HG02884 (cell line): Measurements from ENCODE around the gene ALDH2.
"Not testable (repeated sequence)": the region's sequence is repeated elsewhere in the genome, so short reads cannot be mapped to it uniquely, and the experiment has no call there.

Experiments used
- ATAC-seq: cut with Tn5 transposase; IDR thresholded peaks from one replicate; pipeline ENCODE4 v1.9.1; 2021; ENCODE audit warnings: mild to moderate bottlenecking, moderate library complexity; ENCODE audit not compliant: unreplicated experiment

Gene ALDH2

DNA sequence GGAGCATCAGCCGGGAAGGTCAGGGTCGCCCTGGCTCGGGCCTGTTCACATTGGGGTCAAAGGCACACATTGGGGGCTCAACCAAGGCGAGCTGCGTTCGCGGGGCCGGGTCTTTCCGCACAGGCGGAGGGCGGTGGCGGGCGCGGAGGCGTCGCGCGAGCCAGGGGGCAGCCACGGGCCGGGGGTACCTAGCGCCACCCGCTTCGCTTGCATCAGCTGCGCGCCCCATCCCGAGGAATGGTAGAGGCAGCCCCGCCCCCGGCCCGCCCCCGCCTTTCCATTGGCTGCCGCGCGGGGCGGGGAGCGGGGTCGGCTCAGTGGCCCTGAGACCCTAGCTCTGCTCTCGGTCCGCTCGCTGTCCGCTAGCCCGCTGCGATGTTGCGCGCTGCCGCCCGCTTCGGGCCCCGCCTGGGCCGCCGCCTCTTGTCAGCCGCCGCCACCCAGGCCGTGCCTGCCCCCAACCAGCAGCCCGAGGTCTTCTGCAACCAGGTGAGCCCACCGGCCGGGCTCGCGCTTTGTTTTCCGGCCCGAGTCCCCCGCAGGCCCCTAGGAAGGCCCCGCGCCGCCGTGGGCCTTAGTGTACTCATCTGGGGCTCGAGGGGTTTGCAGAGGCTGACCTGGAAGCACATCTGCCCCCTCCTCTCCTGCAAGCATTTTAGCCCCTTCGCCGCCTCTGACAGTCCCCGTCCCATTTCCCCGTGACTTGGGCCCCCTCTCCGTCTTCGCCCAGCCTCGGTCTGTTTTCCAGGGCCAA lies at the start of gene ALDH2:
Gene ALDH2 (plus strand): TSS at position 326 of the 754 bp plus-strand sequence. CDS start 50 bp downstream, at position 376.
- no peak for ATAC-seq

DNA sequence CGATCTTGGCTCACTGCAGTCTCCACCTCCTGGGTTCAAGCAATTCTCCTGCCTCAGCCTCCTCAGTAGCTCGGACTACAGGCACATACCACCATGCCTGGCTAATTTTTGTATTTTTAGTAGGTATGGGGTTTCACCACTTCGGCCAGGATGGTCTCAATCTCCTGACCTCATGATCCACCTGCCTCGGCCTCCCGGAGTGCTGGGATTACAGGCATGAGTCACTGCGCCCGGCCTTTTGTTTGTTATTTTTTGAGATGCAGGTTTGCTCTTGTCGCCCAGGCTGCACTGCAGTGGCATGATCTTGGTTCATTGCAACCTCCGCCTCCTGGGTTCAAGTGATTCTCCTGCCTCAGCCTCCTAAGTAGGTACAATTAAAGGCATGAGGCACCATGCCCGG lies 47.4 kb upstream of the ALDH2 start:
- not testable (repeated sequence) for ATAC-seq

DNA sequence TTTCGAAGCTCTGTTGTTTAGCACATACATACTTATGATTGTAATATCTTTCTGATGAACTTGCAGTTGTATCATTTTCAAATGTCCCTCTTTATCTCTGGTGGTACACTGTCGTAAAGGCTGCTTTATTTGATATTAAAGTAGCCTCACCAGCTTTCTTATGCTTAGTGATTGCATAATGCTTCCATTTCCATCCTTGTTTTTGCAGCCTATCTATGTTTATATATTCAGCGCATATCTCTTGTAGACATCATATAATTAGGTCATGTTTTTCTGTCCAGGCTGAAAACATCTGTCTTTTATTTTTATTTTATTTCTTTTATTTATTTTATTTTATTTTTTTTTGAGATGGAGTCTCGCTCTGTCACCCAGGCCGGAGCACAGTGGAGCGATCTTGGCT lies 46.3 kb upstream of the ALDH2 start:
- no peak for ATAC-seq

DNA sequence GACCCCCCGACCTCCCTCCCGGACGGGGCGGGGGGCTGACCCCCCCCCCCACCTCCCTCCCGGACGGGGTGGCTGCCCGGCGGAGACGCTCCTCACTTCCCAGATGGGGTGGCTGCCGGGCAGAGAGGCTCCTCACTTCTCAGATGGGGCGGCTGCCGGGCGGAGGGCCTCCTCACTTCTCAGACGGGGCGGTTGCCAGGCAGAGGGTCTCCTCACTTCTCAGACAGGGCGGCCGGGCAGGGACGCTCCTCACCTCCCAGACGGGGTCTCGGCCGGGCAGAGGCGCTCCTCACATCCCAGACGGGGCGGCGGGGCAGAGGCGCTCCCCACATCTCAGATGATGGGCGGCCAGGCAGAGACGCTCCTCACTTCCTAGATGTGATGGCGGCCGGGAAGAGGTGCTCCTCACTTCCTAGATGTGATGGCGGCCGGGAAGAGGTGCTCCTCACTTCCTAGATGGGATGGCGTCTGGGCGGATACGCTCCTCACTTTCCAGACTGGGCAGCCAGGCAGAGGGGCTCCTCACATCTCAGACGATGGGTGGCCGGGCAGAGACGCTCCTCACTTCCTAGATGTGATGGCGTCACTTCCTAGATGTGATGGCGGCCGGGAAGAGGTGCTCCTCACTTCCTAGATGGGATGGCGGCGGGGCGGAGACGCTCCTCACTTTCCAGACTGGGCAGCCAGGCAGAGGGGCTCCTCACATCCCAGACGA lies 42.9 kb upstream of the ALDH2 start:
- not testable (repeated sequence) for ATAC-seq

DNA sequence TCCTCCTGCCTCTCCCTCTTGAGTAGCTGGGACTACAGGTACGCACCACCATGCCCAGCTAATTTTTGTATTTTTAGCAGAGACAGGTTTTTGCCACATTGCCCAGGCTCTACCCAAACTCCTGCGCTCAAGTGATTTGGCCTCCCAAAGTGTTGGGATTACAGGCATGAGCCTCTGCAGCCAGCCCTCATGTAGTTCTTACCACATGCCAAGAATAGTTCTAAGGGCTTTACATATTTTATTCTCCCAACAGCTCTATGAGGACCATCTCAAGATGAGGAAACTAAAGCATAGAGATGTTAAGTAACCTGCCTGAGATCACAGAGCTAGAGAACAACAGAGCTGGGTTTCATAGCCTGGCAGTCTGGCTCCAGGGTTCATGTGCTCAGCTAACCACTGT lies 37.9 kb upstream of the ALDH2 start:
- ATAC-seq, result no peak

DNA sequence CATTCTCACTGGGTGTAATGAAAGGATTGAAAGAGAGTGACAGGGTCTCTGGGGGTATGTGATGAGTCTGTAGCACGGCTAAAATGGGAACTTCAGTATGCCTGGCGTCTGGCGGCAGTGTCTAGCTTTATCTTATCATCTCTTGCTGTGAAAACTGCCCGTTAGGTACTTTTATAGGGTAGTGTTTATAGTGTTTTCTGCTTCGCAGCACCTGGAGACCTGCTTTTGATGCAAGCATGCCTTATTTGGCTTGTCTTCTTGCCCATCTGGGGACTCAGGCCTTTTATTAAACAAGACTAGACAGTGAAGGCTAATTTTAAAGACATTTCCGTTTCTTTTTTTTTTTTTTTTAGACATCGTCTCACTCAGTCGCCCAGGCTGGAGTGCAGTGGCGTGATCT lies 36.3 kb upstream of the ALDH2 start:
- no peak for ATAC-seq

DNA sequence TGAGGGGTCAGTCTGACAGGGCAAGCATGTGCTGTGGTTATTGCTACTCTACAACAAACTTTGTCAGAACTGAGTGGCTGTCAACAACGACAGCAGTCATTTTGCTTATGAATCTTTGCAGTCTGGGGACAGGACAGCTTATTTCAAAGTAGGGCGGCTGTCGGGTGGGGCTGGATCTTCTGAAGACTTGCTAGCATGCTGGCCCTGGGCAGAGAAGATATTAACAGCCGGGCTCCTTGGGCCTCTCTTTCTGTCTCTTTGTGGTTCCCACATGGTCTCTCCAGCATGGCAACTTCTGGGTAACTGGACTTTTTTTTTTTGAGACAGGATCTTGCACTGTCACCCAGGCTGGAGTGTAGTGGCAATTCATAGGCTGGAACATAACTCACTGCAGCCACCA lies 33.9 kb upstream of the ALDH2 start:
- ATAC-seq, result no peak

DNA sequence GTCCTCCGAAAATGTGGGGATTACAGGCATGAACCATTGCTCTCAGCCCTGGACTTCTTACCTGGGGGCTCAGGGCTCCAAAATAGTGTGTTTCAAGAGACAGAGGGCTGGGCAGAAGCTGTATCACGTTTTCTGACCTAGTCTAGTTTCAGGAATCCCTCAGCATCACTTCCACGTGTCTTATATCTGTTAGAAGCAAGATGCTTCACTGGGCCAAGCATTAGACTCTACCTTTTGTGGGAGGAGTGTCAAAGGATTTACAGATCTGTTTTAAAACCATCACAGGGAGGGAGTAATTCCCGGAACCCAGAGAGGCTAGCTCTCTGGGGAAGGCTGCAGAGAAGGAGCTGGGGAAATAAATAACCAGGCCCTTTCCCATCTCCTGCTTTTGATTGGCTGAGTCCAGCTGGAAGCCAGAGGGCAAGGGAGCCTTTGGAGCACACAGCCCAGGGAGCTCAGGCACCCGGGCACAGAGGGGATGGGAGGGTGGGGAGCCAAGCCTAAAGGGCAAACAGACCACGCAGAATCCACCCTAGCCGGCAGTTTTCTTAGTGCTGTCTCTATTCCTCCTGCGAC lies 33.3 kb upstream of the ALDH2 start:
- ATAC-seq, result no peak

DNA sequence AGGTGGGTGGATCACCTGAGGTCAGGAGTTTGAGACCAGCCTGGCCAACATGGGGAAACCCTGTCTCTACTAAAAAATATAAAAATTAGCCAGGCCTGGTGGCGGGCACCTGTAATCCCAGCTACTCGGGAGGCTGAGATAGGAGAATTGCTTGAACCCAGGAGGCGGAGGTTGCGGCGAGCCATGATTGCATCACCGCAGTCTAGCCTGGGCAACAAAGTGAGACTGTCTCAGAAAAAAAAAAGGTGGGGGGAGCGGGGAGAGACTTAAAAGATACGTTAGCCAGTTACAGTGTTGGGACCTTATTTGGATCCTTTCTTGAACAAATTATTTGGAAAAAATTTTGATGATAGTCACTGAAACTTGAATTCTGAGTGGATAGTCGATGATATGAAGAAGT lies 27.2 kb upstream of the ALDH2 start:
- not testable (repeated sequence) for ATAC-seq

DNA sequence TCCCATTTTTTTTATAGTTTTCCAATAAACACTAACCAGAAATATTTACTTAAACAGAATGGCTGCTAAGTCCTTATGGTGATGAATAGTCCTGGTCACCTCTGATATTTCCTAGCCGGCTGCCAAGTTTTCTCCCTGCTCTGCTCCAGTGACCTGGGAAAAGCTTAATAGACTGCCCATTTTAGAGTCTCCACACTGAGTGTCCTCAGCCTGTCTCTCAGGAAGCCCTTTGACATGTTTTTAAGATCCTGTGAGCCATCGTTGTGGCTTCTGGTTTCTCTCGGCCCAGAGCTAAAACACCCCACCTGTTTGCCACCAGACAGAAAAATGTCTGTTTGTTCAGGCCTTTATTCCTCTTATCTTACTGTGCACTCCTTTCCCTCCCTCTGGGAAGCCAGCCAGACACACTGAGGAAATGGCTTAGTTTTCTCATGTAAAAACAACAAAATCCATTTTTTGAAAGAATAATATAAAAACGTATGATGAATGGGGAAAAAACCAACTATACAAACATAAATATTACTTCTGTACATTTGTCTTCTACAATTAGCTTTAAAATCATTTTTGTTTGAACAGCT lies 25.4 kb upstream of the ALDH2 start:
- ATAC-seq, result no peak

DNA sequence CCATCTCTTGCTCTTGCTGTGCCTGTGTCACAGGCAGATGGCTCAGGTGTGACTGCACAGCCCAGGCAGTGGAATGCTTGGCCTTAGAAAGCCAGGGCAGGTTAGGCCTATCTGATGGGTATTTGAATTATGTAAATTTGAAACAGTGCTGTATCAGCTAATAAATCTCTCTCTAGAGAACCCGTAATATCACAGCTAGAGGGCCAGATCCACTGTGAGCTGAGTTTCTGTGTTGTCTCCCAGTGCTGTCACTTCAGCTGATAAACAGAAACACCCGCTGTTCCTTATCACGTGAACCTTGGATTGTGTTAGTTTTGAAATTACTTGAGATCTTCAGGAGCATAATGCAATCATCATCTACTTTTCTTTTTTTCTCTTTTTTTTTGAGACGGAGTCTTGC lies 21.5 kb upstream of the ALDH2 start:
- no peak for ATAC-seq

DNA sequence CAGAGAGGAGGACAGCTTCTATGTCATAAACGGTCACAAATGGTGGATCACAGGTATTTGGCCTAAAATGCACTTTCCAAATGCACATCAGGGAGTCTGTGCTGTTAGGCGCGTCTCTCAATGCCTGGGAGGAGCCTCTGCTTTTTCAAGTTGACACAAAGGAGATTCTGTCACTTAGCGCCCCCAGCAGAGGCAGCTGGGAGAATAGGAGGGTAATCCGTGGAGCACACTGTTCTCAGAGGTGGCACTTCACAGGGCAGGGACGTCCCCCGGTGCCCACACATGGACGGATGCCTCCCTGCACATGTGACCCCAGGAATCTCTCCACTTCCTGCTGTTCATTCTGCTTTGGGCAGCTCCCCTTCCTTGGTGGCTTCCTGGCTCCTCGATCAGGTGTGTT lies 19.4 kb upstream of the ALDH2 start:
- ATAC-seq, result no peak

DNA sequence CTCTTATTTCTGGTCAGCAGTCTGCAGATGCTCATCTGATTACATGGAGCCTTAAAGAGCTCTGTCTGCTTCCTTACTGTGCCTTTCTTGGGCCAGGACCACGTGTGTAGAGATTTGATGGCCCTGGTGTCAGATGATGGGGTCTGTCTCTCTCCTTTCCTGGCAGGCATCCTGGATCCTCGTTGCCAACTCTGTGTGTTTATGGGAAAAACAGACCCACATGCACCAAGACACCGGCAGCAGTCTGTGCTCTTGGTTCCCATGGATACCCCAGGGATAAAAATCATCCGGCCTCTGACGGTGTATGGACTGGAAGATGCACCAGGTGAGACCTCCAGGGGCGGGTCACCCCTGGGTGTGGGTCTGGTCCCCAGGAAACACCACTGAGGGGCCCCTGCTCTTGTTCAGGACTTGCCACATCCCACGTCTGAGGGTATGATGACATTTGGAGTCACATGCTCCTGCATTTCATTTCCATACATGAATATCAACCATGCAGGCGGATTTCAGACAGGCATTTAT lies 18.5 kb upstream of the ALDH2 start:
- ATAC-seq, result no peak

DNA sequence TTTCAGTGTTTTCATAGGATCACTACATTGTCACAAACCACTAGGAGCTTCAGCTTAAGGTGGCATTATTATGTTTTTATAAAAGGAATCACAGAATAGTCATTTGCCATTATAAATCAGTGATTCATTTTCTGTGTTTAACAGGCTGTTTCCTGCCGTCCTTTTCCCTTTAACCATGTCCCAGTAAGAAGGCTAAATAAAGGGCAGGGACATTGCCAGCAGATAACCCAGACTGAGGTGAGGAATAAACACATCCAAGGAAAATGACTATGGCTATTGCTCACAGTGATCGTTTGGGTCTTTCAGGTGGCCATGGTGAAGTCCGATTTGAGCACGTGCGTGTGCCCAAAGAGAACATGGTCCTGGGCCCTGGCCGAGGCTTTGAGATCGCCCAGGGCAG lies 17.9 kb upstream of the ALDH2 start:
- no peak for ATAC-seq

DNA sequence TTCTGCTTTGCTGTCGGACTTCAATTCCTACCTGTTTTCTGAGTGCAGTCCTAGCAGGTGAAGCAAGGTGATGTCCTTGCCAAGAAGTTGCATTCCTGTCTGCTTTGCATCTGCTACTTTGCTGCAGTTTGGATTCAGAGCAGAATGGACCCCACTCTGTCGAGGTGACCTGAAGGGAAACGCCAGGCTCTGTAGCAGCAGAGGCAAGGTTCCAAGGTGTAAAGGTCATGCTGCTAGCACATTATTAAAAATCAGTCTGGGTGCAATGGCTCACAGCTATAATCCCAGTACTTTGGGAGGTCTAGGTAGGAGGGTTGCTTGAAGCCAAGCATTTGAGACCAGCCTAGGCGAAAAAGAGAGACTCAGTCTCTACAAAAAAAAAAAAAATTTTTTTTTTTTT lies 17.3 kb upstream of the ALDH2 start:
- ATAC-seq, result no peak

DNA sequence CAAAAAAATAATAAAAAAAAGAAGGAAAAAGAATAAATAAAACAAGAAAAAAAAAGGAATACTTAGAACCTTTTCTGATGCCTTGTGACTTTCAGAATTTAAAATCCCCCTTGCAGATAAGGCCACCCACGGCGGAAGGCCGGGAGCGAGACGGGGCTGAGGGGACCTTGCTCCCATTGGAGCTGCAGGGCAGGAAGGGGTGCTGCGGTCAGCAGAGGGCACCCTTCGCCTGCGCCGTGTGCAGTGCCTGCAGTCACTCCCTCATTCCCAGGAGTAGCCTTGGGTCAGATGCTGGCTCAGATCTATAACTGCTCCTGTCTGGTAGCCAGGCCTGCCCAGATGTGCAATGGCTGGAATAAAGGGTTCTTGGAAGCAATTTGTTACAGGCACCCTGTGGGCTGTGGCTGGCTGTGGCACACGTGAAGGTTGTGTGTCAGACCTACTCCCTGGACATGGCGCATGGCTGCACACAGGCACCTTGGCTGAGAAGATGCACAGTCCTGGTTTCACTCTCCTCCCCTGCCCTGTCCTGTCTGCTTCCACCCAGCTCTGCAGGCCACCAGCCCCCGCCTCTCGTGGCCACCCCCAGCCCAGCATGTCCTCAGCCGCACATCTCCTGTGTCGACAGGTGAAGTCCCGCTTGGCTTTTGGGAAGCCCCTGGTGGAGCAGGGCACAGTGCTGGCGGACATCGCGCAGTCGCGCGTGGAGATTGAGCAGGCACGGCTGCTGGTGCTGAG lies 13.4 kb upstream of the ALDH2 start:
- ATAC-seq, result no peak

DNA sequence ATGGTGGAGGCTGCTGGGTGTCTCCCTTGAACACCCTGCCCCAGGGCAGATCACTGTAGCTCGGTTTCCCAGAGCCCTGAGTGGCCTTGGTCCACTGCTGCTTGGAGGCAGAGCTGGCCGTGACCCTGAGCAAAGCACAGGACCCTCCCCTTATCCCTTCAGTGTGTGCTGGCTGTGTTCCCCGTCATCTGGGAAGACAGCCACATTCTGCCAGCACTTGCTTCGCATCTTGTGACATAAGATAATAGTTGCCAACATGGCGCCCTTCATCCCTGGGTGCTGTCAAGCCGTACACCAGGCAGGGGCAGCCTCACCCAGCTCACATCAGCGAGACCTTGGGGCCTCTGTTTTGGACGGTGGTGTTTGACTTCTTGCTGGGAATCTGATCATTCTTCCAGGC lies 12.1 kb upstream of the ALDH2 start:
- no peak for ATAC-seq

DNA sequence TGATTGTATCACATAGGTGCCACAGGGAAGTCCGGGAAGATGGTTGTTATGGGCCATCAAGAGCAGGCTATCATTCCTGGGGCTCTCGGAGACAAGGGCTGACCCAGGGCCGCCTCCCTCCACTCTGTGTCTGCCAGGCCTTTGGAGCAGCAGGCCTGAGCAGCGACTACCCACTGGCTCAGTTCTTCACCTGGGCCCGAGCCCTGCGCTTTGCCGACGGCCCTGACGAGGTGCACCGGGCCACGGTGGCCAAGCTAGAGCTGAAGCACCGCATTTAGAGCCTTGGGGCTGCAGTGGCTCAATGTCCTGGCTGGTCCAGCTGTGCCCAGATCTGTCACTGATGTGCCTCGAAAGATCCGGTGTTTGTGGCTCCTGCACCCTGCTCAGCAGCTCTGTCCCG lies 10.5 kb upstream of the ALDH2 start:
- ATAC-seq, result no peak

DNA sequence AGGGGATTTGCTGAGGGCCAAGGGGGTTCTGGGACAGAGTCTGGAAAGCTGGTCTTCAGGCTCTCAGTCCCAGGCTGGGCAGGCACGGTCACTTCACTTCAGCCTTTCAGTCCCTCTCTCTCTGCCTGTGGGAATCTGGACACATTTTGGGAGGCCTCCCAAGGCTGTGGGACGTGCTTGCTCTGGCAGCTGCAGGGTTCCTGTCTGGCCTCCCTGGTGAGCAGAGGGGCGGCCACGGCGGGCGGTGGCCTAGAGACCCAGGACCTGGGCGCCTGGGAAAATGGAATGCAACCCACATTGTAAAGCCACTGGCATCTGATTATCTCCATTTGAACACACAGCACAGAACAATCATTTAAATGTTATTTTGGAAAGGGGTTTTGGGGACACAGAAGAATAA lies 10.1 kb upstream of the ALDH2 start:
- ATAC-seq, result no peak

DNA sequence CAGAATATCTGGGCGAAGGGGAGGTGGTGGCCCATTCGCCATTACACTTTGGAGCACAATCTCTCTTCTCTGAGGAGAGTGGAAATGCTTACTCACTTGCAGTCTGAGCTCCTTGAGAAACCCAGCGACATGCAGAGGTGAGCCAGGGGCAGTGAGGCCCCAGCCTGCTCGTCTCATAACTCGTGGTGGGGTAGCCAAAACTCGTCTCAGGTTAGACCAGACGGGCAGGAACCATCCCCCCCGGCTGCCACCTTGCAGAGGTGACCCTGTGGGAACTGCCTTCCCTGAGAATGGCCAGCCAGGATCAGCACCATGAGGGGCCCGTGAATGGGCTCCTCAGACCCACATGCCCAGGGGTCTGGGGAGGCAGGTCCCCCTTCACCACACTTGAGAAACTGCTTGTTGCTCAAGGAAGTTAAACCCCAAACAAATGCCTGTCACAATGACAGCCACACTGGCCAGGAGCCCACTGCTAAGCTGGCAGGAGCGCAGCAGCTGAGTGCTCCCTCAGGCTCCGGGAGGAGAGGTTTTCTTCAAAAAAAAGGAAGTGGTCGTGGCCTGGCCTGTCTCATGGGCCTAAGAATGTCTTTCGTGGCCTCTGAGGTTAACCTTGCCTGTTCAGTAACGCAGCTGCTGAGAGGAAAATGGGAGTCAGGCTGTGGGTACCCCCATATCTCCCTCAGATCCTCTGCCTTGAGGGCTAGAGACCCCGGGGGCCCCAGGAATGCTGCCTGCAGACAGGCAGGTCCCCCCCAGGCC lies 9.2 kb upstream of the ALDH2 start:
- no peak for ATAC-seq
